ENCODE measurements around the gene HDAC5. TPM values are rescaled to one million over a fixed set of nuclear protein-coding genes. Genes with fewer than 3 reads are reported as not detected.
"Not testable (repeated sequence)": the region's sequence is repeated elsewhere in the genome, so short reads cannot be mapped to it uniquely, and the experiment has no call there.

The HDAC5 gene
- total RNA-seq, 1 donor from 2014 or later, result 81.4 TPM

- DNase-seq, result peak; percentile 49
- intact Hi-C loops (cut with micrococcal nuclease), result no loop called here
- ATAC-seq, result peak; percentile 92
Measured at GRCh38 chr17:44053125-44053872, 70.1 kb downstream of the HDAC5 start.

- no peak for DNase-seq
- no peak for ATAC-seq
- intact Hi-C loops (cut with micrococcal nuclease), result no loop called here
Measured at GRCh38 chr17:44049294-44050060, 74.0 kb downstream of the HDAC5 start.

DNA sequence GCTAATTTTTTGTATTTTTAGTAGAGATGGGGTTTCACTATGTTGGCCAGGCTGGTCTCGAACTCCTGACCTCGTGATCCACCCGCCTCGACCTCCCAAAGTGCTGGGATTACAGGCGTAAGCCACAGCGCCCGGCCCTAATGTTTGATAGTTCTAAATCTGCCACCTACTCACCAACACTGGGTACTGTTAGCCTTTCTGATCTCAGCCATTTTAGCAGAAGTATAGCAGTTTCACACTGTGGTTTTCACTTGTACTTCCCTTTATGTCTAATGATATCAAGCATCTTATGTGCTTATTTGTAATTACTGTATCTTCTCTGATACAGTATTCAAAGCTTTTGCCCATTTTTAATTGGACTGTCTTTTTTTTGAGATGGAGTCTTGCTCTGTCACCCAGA is 76.5 kb downstream of the HDAC5 start:
- ATAC-seq; intact Hi-C loops (cut with micrococcal nuclease); DNase-seq: not testable (repeated sequence)

DNA sequence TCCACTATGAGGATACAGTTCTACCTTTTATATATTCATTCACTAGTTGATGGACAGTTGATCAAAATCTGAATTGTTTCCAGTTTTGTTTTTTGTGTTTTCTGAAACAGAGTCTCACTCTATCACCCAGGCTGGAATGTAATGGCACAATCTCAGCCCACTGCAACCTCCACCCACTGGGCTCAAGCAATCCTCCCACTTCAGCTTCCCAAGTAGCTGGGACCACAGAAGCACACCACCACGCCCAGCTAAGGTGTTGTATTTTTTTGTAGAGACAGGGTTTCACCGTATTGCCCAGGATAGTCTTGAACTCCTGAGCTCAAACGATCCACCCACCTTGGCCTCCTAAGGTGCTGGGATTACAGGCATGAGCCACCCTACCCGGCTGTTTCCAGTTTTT is 78.0 kb downstream of the HDAC5 start:
- intact Hi-C loops (cut with micrococcal nuclease), result no loop called here
- DNase-seq (no peak), ATAC-seq (no peak)

GRCh38 chr17:44044071-44044470 is 79.4 kb downstream of the HDAC5 start:
- ATAC-seq (no peak), DNase-seq (no peak)
- intact Hi-C loops (cut with micrococcal nuclease), result no loop called here

GRCh38 chr17:44043272-44043696 is 80.2 kb downstream of the HDAC5 start:
- DNase-seq (no peak), ATAC-seq (peak; percentile 12)
- intact Hi-C loops (cut with micrococcal nuclease), result no loop called here

- DNase-seq, result no peak
- ATAC-seq, result peak; percentile 48
- intact Hi-C loops (cut with micrococcal nuclease), result no loop called here
Measured at GRCh38 chr17:44039829-44040635, 83.4 kb downstream of the HDAC5 start.

GRCh38 chr17:44038604-44039011 is 84.8 kb downstream of the HDAC5 start:
- no peak for DNase-seq
- peak; percentile 17 for ATAC-seq
- intact Hi-C loops (cut with micrococcal nuclease), result no loop called here

GRCh38 chr17:44037471-44037870 is 86.0 kb downstream of the HDAC5 start:
- no peak for ATAC-seq
- intact Hi-C loops (cut with micrococcal nuclease), result no loop called here
- no peak for DNase-seq

GRCh38 chr17:44034688-44035087 is 88.8 kb downstream of the HDAC5 start:
- ATAC-seq, result peak; percentile 52
- DNase-seq; intact Hi-C loops (cut with micrococcal nuclease): not testable (repeated sequence)

GRCh38 chr17:44033861-44034408 is 89.5 kb downstream of the HDAC5 start:
- intact Hi-C loops (cut with micrococcal nuclease), result no loop called here
- DNase-seq (no peak), ATAC-seq (no peak)

DNA sequence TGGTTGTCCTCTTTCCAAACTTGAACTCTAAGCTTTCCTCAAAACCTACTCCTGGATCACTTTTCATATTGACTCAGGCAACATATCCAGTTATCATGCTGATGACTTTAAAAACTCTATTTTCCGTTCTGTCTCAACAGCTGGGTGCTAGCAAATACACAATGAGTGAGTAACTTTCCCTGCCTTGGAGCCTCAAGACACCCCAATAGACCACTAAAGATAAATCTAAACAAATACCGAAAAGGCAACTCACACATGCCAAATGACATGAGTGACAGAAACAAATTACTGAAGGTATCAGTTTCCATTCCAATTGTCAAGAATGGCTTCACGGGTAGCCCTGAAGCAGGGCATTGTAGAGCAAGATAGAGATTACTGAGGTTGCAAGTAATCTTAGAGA is 93.0 kb downstream of the HDAC5 start:
- ATAC-seq (no peak), DNase-seq (no peak)
- intact Hi-C loops (cut with micrococcal nuclease), result no loop called here

DNA sequence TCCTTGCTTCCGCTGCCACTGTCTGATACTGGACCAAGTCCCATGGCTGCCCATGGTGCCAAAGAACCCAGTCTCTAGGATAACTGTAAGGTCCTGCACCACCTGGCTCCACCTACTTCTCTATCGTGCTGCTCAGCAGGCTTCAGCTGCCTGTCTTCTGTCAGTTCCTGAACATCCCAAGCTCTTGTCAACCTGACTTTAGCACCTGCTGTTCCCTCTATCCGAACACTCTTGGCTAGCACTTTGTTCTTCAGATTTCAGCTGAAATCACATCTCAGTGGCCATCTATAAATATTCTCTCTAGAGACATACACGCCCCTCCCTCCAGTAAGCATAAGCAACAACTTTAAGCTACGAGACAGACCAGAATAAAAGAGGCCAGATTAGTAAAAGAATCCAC is 93.7 kb downstream of the HDAC5 start:
- intact Hi-C loops (cut with micrococcal nuclease), result no loop called here
- ATAC-seq, result no peak
- DNase-seq, result no peak

Other genes starting within 250 kb of the HDAC5 start
- 17.1 TPM for gene MPP2, start 216.1 kb downstream of the HDAC5 start, total RNA-seq
- not detected for gene PPY, start 181.2 kb downstream of the HDAC5 start, total RNA-seq
- not detected for gene PYY, start 169.7 kb downstream of the HDAC5 start, total RNA-seq
- gene NAGS, start 119.0 kb downstream of the HDAC5 start, total RNA-seq, result 0.57 TPM
- gene TMEM101, start 108.7 kb downstream of the HDAC5 start, total RNA-seq, result 20.7 TPM
- gene LSM12, start 57.0 kb downstream of the HDAC5 start, total RNA-seq, result 58.2 TPM
- 26.3 TPM for gene G6PC3, start 52.9 kb downstream of the HDAC5 start, total RNA-seq
- 1.5 TPM for gene HROB, start 18.3 kb upstream of the HDAC5 start, total RNA-seq
- gene ASB16, start 47.1 kb upstream of the HDAC5 start, total RNA-seq, result 17.0 TPM
- 23.6 TPM for gene TMUB2, start 63.3 kb upstream of the HDAC5 start, total RNA-seq
- gene ATXN7L3, start 76.2 kb upstream of the HDAC5 start, total RNA-seq, result 36.0 TPM
- 65.2 TPM for gene UBTF, start 96.0 kb upstream of the HDAC5 start, total RNA-seq
- gene SLC4A1, start 144.5 kb upstream of the HDAC5 start, total RNA-seq, result not detected
- 0.45 TPM for gene RUNDC3A, start 185.0 kb upstream of the HDAC5 start, total RNA-seq
- 52.3 TPM for gene SLC25A39, start 201.2 kb upstream of the HDAC5 start, total RNA-seq
- 156 TPM for gene GRN, start 221.7 kb upstream of the HDAC5 start, total RNA-seq
- gene FAM171A2, start 240.2 kb upstream of the HDAC5 start, total RNA-seq, result 0.72 TPM